Measurements from ENCODE around the gene RAB9B.

Gene RAB9B

GRCh38 chrX:103806862-103807474 is 25.1 kb downstream of the RAB9B start:
- DNase-seq, result no peak

- DNase-seq, result no peak
Observed at GRCh38 chrX:103805860-103806259, 26.2 kb downstream of the RAB9B start.

- no peak for DNase-seq
Observed at GRCh38 chrX:103800318-103800717, 31.7 kb downstream of the RAB9B start.

- no peak for DNase-seq
Observed at GRCh38 chrX:103797691-103798090, 34.4 kb downstream of the RAB9B start.

- DNase-seq, result no peak
Observed at GRCh38 chrX:103794119-103794518, 37.9 kb downstream of the RAB9B start.

- DNase-seq, result no peak
Observed at GRCh38 chrX:103793545-103793940, 38.5 kb downstream of the RAB9B start.

GRCh38 chrX:103792916-103793544 is 39.0 kb downstream of the RAB9B start:
- no peak for DNase-seq

- no peak for DNase-seq
Observed at GRCh38 chrX:103791826-103792485, 40.1 kb downstream of the RAB9B start.

- no peak for DNase-seq
Observed at GRCh38 chrX:103791228-103791627, 40.8 kb downstream of the RAB9B start.

GRCh38 chrX:103789004-103789403 is 43.1 kb downstream of the RAB9B start:
- no peak for DNase-seq

- no peak for DNase-seq
Observed at GRCh38 chrX:103783971-103784370, 48.1 kb downstream of the RAB9B start.

- no peak for DNase-seq
Observed at GRCh38 chrX:103783196-103783595, 48.9 kb downstream of the RAB9B start.

- DNase-seq, result no peak
Observed at GRCh38 chrX:103782640-103783039, 49.4 kb downstream of the RAB9B start.

- no peak for DNase-seq
Observed at GRCh38 chrX:103781706-103782105, 50.4 kb downstream of the RAB9B start.

GRCh38 chrX:103781062-103781402 is 51.0 kb downstream of the RAB9B start:
- no peak for DNase-seq

- no peak for DNase-seq
Observed at GRCh38 chrX:103780336-103781061, 51.6 kb downstream of the RAB9B start.

GRCh38 chrX:103779141-103779789 is 52.8 kb downstream of the RAB9B start:
- DNase-seq, result no peak

GRCh38 chrX:103776546-103776945 is 55.5 kb downstream of the RAB9B start, which contains the start of gene PLP1:
Gene PLP1, plus strand, starts transcription at chrX:103776840. Its CDS starts 156 bp downstream, at chrX:103776996.
- no peak for DNase-seq

- no peak for DNase-seq
Observed at GRCh38 chrX:103774070-103774642, 57.9 kb downstream of the RAB9B start.

GRCh38 chrX:103773445-103773844 is 58.6 kb downstream of the RAB9B start:
- no peak for DNase-seq
